ENCODE measurements around the gene CD40. TPM values are rescaled to one million over a fixed set of nuclear protein-coding genes. Genes with fewer than 3 reads are reported as not detected.

The CD40 gene
- total and polyA plus RNA-seq, 2 of the 8 experiments (the other 6 are each of a cell fraction or from before 2014, with no cell fraction given): 14.5 to 18.8 TPM

DNA sequence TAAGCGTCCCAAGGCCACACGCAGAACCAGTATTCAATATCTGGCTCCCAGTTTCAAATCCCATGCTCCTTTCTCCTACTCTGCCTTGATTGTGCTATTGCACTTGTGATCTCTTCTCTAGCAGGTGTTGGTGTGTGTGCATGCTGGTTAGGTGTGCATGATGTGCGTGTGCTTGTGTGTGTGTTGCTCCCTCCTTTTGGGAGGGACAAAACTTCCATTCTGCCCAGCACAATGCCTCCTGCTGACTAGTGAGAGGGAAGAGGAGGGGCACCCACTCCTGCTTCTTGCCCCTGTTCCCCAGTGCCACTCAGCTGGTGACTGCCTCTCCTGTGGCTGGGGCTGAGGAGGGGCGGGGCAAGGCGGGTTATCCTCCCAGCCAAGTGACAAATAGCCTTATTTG is 19.7 kb downstream of the CD40 start (continued):
- no peak for TF ChIP-seq YY1 (IDR thresholded peaks at IDR 0.05; ENCODE audit: low read depth, low read length)
- no peak for TF ChIP-seq CREB1 (IDR thresholded peaks at IDR 0.05)
- TF ChIP-seq HDAC6 (IDR thresholded peaks at IDR 0.05; ENCODE audit: low read depth, low read length): no peak
- TF ChIP-seq, protein P1, sequence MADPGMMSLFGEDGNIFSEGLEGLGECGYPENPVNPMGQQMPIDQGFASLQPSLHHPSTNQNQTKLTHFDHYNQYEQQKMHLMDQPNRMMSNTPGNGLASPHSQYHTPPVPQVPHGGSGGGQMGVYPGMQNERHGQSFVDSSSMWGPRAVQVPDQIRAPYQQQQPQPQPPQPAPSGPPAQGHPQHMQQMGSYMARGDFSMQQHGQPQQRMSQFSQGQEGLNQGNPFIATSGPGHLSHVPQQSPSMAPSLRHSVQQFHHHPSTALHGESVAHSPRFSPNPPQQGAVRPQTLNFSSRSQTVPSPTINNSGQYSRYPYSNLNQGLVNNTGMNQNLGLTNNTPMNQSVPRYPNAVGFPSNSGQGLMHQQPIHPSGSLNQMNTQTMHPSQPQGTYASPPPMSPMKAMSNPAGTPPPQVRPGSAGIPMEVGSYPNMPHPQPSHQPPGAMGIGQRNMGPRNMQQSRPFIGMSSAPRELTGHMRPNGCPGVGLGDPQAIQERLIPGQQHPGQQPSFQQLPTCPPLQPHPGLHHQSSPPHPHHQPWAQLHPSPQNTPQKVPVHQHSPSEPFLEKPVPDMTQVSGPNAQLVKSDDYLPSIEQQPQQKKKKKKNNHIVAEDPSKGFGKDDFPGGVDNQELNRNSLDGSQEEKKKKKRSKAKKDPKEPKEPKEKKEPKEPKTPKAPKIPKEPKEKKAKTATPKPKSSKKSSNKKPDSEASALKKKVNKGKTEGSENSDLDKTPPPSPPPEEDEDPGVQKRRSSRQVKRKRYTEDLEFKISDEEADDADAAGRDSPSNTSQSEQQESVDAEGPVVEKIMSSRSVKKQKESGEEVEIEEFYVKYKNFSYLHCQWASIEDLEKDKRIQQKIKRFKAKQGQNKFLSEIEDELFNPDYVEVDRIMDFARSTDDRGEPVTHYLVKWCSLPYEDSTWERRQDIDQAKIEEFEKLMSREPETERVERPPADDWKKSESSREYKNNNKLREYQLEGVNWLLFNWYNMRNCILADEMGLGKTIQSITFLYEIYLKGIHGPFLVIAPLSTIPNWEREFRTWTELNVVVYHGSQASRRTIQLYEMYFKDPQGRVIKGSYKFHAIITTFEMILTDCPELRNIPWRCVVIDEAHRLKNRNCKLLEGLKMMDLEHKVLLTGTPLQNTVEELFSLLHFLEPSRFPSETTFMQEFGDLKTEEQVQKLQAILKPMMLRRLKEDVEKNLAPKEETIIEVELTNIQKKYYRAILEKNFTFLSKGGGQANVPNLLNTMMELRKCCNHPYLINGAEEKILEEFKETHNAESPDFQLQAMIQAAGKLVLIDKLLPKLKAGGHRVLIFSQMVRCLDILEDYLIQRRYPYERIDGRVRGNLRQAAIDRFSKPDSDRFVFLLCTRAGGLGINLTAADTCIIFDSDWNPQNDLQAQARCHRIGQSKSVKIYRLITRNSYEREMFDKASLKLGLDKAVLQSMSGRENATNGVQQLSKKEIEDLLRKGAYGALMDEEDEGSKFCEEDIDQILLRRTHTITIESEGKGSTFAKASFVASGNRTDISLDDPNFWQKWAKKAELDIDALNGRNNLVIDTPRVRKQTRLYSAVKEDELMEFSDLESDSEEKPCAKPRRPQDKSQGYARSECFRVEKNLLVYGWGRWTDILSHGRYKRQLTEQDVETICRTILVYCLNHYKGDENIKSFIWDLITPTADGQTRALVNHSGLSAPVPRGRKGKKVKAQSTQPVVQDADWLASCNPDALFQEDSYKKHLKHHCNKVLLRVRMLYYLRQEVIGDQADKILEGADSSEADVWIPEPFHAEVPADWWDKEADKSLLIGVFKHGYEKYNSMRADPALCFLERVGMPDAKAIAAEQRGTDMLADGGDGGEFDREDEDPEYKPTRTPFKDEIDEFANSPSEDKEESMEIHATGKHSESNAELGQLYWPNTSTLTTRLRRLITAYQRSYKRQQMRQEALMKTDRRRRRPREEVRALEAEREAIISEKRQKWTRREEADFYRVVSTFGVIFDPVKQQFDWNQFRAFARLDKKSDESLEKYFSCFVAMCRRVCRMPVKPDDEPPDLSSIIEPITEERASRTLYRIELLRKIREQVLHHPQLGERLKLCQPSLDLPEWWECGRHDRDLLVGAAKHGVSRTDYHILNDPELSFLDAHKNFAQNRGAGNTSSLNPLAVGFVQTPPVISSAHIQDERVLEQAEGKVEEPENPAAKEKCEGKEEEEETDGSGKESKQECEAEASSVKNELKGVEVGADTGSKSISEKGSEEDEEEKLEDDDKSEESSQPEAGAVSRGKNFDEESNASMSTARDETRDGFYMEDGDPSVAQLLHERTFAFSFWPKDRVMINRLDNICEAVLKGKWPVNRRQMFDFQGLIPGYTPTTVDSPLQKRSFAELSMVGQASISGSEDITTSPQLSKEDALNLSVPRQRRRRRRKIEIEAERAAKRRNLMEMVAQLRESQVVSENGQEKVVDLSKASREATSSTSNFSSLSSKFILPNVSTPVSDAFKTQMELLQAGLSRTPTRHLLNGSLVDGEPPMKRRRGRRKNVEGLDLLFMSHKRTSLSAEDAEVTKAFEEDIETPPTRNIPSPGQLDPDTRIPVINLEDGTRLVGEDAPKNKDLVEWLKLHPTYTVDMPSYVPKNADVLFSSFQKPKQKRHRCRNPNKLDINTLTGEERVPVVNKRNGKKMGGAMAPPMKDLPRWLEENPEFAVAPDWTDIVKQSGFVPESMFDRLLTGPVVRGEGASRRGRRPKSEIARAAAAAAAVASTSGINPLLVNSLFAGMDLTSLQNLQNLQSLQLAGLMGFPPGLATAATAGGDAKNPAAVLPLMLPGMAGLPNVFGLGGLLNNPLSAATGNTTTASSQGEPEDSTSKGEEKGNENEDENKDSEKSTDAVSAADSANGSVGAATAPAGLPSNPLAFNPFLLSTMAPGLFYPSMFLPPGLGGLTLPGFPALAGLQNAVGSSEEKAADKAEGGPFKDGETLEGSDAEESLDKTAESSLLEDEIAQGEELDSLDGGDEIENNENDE (IDR thresholded peaks at IDR 0.05; ENCODE audit: insufficient replicate concordance, low read length): no peak

Data from H1 (cell line).